ENCODE results near the gene RD3L.

DNA sequence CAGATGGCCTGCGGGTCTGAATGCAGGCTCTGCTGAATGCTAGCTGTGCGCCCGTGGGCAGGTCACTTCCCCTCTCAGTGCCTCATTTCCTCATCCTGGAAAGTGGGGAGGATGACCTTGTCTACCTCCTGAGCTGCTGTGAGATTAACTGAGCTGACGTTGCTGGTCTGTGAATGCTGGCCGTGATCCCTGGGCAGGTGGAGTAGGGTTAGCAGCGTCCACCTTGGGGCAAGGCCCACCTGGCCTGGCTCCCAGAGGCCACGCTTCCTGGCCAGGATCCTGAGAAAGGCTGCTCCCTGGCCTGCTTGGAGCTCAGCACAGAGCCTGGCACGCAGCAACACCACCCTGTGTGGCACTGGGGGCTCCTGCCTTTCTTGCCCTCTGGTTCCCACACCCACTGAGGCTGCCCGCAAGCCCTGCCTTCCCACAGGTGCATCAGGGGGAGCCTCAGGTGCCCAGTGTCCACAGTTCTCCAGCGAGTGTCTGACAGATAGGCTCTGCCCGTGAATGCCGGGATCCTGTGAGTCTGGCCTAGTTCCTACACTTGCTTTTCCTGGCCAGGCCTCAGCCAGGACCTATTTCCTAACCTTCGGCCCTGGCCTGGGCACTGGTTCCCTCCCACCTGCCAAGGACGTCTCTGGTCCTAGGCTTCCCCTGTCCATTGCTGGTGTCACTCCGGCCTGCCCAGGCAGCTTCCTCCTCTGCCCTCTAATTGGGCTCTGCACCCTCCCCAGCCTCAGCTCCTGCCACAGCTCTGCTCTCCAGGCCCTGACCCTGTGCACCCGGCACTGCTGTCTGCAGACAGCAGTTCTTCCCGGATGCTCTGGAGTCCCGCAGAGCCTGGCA is 51.3 kb downstream of the RD3L start:
- TF ChIP-seq, protein P1, sequence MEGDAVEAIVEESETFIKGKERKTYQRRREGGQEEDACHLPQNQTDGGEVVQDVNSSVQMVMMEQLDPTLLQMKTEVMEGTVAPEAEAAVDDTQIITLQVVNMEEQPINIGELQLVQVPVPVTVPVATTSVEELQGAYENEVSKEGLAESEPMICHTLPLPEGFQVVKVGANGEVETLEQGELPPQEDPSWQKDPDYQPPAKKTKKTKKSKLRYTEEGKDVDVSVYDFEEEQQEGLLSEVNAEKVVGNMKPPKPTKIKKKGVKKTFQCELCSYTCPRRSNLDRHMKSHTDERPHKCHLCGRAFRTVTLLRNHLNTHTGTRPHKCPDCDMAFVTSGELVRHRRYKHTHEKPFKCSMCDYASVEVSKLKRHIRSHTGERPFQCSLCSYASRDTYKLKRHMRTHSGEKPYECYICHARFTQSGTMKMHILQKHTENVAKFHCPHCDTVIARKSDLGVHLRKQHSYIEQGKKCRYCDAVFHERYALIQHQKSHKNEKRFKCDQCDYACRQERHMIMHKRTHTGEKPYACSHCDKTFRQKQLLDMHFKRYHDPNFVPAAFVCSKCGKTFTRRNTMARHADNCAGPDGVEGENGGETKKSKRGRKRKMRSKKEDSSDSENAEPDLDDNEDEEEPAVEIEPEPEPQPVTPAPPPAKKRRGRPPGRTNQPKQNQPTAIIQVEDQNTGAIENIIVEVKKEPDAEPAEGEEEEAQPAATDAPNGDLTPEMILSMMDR (conservative IDR thresholded peaks at IDR 0.05 in 1 of 2, IDR thresholded peaks at IDR 0.05 in 1 of 2; ENCODE audit: low read depth in 1 of 2, low read length in 2 of 2), result no peak
- TF ChIP-seq EZH2 (IDR thresholded peaks at IDR 0.05; ENCODE audit: low read length, missing control alignments), result no peak
